ENCODE data around the gene SLC22A12.
"Not testable (repeated sequence)": the region's sequence is repeated elsewhere in the genome, so short reads cannot be mapped to it uniquely, and the experiment has no call there.

The SLC22A12 gene

GRCh38 chr11:64588701-64589100 lies 2.3 kb upstream of the SLC22A12 start:
- no peak for DNase-seq (ENCODE audit: low read depth in 2 of 2)

GRCh38 chr11:64591257-64592233 lies 525 bp downstream of the SLC22A12 start:
- no peak for DNase-seq (ENCODE audit: low read depth in 2 of 2)

DNA sequence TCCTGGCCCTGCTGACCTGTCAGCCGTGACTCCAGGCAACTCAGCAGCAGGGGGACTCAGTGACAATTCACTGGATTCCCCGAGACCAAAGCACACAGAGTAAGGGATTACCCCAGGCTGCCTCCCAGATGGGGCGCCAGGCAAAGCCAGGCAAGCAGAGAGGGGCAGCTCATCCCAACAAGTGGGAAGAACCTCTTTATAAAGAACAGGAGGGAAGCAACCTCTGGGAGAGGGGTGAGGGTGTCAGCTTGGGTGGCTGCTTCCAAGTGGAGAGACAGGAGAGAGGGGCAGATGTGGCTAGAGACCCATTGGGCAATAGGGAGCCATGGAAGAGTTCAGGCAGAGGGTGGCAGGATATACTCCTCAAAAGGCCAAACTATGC lies 1.2 kb downstream of the SLC22A12 start:
- no peak for DNase-seq (ENCODE audit: low read depth in 2 of 2)

DNA sequence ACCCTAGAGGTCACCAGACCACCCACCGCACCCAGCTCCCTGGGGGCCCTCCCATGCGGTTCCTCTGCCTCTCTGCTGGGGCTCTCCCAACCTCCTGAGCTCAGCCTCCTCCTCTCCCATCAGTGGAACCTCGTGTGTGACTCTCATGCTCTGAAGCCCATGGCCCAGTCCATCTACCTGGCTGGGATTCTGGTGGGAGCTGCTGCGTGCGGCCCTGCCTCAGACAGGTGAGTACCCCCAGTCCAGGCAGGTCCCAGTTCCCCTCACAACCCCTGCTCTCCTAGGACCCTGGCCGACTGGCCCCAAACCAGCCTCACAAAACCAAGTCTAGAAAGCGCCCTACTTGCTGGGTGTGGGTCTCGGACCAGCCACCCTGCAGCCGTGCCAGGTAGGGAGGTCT lies 1.6 kb downstream of the SLC22A12 start:
- DNase-seq (ENCODE audit: low read depth in 2 of 2) = no peak

GRCh38 chr11:64593156-64594105 lies 2.4 kb downstream of the SLC22A12 start:
- no peak for DNase-seq (ENCODE audit: low read depth in 2 of 2)

- DNase-seq (ENCODE audit: low read depth in 2 of 2) = no peak
Measured at GRCh38 chr11:64594159-64594939, 3.3 kb downstream of the SLC22A12 start.

- not testable (repeated sequence) for DNase-seq (ENCODE audit: low read depth in 2 of 2)
Measured at GRCh38 chr11:64595922-64596321, 4.9 kb downstream of the SLC22A12 start.

- no peak for DNase-seq (ENCODE audit: low read depth in 2 of 2)
Measured at GRCh38 chr11:64597671-64598101, 6.7 kb downstream of the SLC22A12 start.

DNA sequence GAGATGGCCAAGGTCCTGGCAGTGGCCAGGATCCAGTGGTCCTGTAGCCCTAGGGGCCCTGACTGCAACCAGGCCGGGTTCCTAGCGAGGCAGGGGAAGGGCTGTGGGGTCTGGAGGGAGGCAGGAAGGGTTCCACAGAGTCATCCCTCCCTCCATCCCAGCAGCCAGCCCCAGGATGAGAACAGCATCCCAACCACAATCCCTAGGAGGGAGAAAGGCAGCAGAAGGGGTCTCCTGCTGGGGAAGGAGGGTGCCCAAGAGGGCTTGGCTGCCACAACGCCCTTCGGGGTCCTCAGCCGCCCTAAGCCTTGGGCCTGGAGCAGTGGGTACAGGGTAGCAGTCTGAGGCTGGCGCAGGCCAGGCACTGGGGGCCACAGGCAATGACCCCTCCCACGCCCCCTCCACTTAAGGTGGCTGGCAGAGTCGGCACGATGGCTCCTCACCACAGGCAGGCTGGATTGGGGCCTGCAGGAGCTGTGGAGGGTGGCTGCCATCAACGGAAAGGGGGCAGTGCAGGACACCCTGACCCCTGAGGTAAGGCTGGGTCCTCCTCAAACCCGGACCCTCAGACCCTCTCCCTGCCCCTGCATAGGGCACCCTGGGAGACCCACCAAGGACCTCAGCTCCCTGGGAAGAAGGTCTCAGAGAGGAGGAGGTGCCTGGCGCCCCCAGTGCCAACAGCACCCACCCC lies 7.2 kb downstream of the SLC22A12 start:
- DNase-seq (ENCODE audit: low read depth in 2 of 2) = no peak

DNA sequence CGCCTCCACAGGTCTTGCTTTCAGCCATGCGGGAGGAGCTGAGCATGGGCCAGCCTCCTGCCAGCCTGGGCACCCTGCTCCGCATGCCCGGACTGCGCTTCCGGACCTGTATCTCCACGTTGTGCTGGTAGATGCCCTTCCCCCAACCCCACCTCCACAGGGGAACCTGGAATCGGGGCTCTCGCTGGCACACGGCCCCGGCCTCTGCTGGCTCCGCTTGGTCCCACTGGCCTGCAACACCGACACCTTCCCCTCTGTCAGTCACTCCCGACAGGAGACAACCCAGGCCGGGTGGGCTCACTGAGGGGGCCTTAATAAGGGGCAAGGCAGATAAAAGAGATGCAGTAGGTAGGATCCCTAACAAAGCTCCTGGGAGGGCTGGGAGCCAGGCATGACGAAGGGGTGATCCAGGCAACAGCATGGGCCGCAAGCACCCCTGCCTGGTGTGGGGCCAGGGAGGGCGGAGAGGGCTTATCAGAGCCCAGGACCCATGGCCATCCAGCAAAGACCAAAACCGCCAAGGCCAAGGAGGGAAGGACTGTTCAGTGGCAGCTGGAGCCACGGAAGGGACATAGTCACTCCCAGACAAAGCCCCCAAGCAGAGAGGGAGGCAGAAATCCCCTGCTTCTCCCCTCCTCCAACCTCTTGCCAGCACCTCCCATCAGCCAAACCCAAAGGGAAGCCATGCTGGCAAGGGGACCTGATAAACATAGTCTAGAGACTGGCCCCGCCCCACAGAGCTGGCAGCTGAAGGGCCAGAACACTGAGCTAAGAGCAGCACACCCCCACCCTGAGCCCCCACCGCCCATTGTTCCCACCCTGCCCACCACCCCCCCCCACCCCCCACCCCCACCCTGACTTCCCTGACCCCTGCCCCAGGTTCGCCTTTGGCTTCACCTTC lies 8.0 kb downstream of the SLC22A12 start:
- DNase-seq (ENCODE audit: low read depth in 2 of 2) = no peak

DNA sequence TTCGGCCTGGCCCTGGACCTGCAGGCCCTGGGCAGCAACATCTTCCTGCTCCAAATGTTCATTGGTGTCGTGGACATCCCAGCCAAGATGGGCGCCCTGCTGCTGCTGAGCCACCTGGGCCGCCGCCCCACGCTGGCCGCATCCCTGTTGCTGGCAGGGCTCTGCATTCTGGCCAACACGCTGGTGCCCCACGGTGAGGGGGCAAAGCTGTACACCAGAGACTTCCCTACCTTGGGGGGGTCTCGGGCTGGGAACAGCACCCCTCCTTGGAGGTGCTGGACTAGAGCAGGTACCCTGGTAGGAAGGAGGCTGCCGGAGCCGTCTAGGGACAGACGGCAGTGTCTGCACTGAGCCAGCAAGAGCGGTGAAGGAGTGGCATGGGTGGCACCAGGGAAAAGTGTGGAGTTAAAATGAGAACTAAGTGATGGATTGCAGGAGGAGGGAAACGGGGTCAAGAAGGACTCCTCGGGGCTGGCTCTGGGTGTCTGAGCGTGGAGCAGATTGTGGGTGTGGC lies 8.7 kb downstream of the SLC22A12 start:
- no peak for DNase-seq (ENCODE audit: low read depth in 2 of 2)

DNA sequence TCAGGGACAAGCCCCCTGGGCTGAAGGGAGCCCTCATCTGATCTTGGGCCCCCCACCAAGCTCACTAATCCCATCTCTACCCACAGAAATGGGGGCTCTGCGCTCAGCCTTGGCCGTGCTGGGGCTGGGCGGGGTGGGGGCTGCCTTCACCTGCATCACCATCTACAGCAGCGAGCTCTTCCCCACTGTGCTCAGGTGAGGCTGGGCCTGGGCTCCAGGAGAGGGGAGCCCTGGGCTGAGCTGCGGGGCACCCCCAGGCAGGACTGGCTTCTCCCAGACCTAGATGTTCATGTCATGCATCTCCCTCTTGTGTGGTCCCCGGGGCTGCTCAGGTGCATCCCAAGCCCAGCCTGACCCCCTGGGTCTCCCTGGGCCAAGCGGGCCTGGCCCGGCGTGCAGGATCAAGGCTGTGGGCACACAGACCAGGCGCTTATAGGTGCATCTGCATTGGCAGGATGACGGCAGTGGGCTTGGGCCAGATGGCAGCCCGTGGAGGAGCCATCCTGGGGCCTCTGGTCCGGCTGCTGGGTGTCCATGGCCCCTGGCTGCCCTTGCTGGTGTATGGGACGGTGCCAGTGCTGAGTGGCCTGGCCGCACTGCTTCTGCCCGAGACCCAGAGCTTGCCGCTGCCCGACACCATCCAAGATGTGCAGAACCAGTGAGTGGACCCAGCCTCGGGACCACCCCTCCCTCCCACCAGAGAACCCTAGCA lies 9.4 kb downstream of the SLC22A12 start:
- DNase-seq (ENCODE audit: low read depth in 2 of 2) = no peak

DNA sequence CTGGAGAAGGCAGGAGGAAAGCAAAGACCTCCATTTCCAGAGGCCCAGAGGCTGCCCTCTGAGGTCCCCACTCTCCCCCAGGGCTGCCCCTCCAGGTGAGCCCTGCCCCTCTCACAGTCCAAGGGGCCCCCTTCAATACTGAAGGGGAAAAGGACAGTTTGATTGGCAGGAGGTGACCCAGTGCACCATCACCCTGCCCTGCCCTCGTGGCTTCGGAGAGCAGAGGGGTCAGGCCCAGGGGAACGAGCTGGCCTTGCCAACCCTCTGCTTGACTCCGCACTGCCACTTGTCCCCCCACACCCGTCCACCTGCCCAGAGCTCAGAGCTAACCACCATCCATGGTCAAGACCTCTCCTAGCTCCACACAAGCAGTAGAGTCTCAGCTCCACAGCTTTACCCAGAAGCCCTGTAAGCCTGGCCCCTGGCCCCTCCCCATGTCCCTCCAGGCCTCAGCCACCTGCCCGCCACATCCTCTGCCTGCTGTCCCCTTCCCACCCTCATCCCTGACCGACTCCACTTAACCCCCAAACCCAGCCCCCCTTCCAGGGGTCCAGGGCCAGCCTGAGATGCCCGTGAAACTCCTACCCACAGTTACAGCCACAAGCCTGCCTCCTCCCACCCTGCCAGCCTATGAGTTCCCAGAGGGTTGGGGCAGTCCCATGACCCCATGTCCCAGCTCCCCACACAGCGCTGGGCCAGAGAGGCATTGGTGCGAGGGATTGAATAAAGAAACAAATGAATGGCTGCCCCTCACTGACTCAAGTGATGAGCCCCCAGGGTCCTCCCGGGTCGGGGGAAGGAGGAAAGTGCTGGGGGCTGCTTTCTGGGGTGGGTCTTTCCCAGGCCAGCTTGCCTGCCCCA lies 10.8 kb downstream of the SLC22A12 start:
- DNase-seq (ENCODE audit: low read depth in 2 of 2) = no peak

- DNase-seq (ENCODE audit: low read depth in 2 of 2) = no peak
Measured at GRCh38 chr11:64602466-64603070, 11.5 kb downstream of the SLC22A12 start.

GRCh38 chr11:64603411-64604110 lies 12.5 kb downstream of the SLC22A12 start:
- DNase-seq (ENCODE audit: low read depth in 2 of 2) = no peak

DNA sequence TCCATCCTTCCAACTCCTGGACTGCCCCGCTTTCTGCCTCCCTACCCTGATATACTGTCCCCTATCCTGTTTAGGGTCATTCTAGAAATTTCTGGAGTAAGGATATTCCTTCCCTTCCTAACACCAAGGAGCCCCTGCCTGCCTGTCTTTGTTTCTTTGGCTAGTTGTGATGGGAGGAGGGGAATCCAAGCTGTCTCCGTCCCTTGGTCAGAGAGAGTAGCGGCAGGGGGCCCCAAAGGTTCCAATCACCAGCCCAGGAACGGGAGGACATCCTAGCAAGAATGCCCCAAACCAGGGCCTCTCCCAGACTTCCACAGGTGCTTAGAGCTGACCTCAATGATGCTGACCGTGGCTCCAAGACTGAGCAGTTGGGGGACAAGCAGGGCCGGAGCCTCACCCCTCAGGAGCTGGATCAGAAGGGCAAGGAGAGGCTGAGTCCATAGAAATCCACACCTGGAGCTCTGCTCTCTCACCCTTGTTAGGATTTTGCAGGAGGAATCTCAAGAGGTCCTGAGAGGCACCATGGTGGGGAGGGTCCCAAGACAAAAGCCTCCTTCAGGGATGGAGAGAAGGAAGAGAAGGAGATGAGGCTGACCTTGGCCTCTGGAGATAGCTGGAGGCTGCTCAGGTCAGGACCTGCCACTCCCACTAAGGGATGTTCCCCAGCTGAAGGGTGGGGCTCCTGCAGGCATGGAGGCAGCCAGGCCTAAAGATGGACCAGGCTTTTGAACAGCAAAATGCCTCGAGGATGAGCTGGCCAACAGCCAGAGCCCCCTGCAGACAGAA lies 13.6 kb downstream of the SLC22A12 start:
- DNase-seq (ENCODE audit: low read depth in 2 of 2) = no peak

Measured in stimulated activated CD4-positive, alpha-beta T cell treated with anti-CD3 and anti-CD28 coated beads, Interleukin-4, amount 100 ng/mL, for 48 hours (primary cell).